Ascending aorta (tissue), 2 donors: ENCODE measurements around the gene FKBP8. TPM values are rescaled to one million over a fixed set of nuclear protein-coding genes. Genes with fewer than 3 reads are reported as not detected.
"Not testable (repeated sequence)": the region's sequence is repeated elsewhere in the genome, so short reads cannot be mapped to it uniquely, and the experiment has no call there.

Source experiments
- DNase-seq, 2 donors: peaks; one replicate each; pipeline ENCODE4 v3.0.0-alpha.2; 2019; ENCODE audit warnings: low spot score in 2 of 2
- H3K27ac ChIP-seq, 2 donors: fragments of 200-600 bp; sonication (generic); one replicate each; pipeline ENCODE4 v1.5.1; 2016 to 2017; ENCODE audit warnings: mild to moderate bottlenecking in 1 of 2
- H3K27me3 ChIP-seq: fragments of 200-600 bp; sonication (generic); one replicate; pipeline ENCODE4 v1.5.1; 2017
- H3K36me3 ChIP-seq, 2 donors: fragments of 200-600 bp; sonication (generic); one replicate each; pipeline ENCODE4 v1.5.1; 2016
- H3K4me1 ChIP-seq, 2 donors: fragments of 200-600 bp; sonication (generic); one replicate each; pipeline ENCODE4 v1.5.1; 2016 to 2017; ENCODE audit warnings: mild to moderate bottlenecking in 1 of 2
- H3K4me3 ChIP-seq, 2 donors: fragments of 200-600 bp; sonication (generic); one replicate each; pipeline ENCODE4 v1.5.1; 2016 to 2017; ENCODE audit warnings: mild to moderate bottlenecking in 1 of 2
- H3K9me3 ChIP-seq, 2 donors: fragments of 200-600 bp; sonication (generic); one replicate each; pipeline ENCODE4 v1.5.1; 2016
- intact Hi-C: fragments of 100-400 bp; cut with DNase I; formaldehyde crosslinking; loops from one replicate; pipeline ENCODE4 v1.15.1; 2023
- total RNA-seq: library from RNA; depleted of rRNA; stranded (reverse); fragments of >200 nt; gene quantifications from one replicate; pipeline ENCODE4 v1.1.0, GENCODE V29; 2016
- TF ChIP-seq, protein P1 (sequence below), 3 experiments: fragments of 200-600 bp in 2 of 3; fragments of 450-650 bp in 1 of 3; sonication (generic) in 2 of 3; IDR thresholded peaks; one replicate each; pipeline ENCODE4 v1.5.1; 2016 to 2019; ENCODE audit warnings: antibody characterized with exemption in 3 of 3, mild to moderate bottlenecking in 1 of 3, moderate library complexity in 1 of 3

Gene FKBP8
- total RNA-seq: 395 TPM

GRCh38 chr19:18542941-18543813 lies at the start of gene FKBP8:
TSS of gene FKBP8 (minus strand) at chr19:18543573. CDS start at chr19:18541970, 1,603 bp downstream.
- Histone ChIP-seq H3K4me3 (peak within 1 kb of the TSS; percentile 70 to 85), H3K9me3 (no peaks in the 10 kb centered on the region), H3K4me1 (peaks cover 4 to 10% of the 10 kb centered on the region in 2 donors), H3K27ac (peak within 1 kb of the TSS; percentile 87 to 88), H3K27me3 (no peaks in the 10 kb centered on the region), H3K36me3 (peaks cover 23 to 31% of the 10 kb centered on the region in 2 donors)
- peak; percentile 70 to 96 for DNase-seq
- TF ChIP-seq, protein P1, sequence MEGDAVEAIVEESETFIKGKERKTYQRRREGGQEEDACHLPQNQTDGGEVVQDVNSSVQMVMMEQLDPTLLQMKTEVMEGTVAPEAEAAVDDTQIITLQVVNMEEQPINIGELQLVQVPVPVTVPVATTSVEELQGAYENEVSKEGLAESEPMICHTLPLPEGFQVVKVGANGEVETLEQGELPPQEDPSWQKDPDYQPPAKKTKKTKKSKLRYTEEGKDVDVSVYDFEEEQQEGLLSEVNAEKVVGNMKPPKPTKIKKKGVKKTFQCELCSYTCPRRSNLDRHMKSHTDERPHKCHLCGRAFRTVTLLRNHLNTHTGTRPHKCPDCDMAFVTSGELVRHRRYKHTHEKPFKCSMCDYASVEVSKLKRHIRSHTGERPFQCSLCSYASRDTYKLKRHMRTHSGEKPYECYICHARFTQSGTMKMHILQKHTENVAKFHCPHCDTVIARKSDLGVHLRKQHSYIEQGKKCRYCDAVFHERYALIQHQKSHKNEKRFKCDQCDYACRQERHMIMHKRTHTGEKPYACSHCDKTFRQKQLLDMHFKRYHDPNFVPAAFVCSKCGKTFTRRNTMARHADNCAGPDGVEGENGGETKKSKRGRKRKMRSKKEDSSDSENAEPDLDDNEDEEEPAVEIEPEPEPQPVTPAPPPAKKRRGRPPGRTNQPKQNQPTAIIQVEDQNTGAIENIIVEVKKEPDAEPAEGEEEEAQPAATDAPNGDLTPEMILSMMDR (IDR thresholded peaks at IDR 0.05): no peak
- intact Hi-C loops: loop anchor here (1.0 to 2.0 kb wide), 3 partner anchors 14 to 28 kb away; partner anchors contain the start of genes ELL, KXD1 and UBA52

- not testable (repeated sequence) for DNase-seq, H3K27me3 ChIP-seq, H3K27ac ChIP-seq, H3K9me3 ChIP-seq, H3K4me3 ChIP-seq, H3K36me3 ChIP-seq
- intact Hi-C loops: loop anchor here (5.0 kb wide), 3 partner anchors 45 to 275 kb away; partner anchors contain the start of genes KLHL26 and UPF1
- peaks cover 12 to 24% of the 10 kb centered on the region in 2 donors for H3K4me1 ChIP-seq
Measured at GRCh38 chr19:18592732-18593131, 49.4 kb upstream of the FKBP8 start.

DNA sequence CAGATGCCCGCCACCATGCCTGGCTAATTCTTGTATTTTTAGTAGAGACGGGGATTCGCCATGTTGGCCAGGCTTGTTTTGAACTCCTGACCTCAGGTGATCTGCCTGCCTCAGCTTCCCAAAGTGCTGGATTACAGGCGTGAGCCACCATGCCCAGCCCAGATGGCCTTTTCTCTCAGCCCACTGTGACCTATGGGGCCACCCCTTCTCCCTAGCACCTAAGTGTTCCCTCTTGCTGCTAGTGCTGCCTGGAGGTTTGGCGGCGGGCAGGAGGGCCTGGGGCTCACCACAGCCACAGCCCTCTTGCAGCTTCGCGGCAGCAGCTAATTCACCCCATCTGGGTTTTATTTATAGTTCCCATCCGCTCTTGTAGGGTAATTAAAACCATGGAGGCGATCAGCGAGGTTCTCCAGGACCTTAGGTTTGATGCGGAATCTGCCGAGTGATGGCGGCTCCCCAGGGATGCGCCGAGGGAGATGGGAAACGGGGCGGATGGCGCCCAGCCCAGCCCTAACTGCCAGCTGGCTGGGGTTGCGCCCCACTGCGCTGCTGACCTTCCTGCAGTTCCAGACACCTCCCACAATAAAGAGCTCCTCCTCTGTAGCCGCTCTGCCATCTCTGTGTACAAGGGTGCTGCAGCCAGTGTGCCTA lies 48.5 kb upstream of the FKBP8 start:
- no peak overlapping the region for H3K27ac ChIP-seq

DNA sequence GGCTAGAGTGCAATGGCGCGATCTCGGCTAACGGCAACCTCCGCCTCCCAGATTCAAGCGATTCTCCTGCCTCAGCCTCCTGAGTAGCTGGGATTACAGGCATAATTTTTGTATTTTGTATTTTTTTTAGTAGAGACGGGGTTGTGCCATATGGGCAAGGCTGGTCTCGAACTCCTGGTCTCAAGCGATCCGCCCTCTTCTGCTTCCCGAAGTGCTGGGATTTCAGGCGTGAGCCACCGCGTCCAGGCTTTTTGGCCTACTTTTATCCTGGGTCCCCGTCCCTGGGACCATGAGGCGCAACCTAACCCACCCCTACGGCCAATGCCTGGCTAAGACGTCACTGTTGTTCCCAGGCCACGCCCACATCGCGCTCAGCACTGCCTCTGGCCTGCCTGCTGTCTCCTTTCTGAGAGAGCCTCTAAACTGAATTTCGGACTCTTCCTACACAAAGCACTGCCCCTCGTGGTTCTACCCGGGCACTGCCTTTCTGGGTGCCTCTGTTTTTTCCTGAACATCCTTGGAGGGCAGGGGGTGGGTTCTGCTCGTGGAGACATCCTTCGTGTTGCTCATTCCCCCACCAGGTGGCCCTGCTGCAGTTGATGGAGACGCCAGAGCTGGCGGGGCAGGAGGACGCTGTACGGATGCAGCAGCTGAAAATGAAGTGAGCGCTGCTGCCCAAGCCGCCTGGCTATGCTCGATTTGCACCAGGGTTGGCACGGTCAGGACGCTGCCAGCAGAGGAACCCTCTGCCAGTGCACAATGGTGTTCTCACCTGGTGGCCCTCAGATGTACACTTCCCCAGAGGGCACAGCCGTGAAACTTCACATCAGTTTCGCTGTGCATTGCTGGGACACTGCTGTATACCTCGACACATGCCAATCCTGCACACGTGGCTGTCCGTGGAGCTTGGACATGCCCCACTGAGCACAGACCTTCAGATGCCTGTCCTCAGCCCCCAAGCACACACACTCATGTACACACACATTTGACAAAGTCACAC lies 47.2 kb upstream of the FKBP8 start:
- no peak for DNase-seq
- H3K9me3 ChIP-seq: no peaks in the 10 kb centered on the region
- H3K27me3 ChIP-seq: no peaks in the 10 kb centered on the region
- peak overlapping the region in 1 of 2 donors; percentile 87 for H3K4me3 ChIP-seq
- peaks cover 12 to 24% of the 10 kb centered on the region in 2 donors for H3K4me1 ChIP-seq
- intact Hi-C loops: loop anchor here (5.0 kb wide), 3 partner anchors 47 to 277 kb away; partner anchors contain the start of genes KLHL26 and UPF1
- no peak overlapping the region for H3K27ac ChIP-seq
- H3K36me3 ChIP-seq: peaks cover 5 to 8% of the 10 kb centered on the region in 2 donors
- TF ChIP-seq, protein P1 (IDR thresholded peaks at IDR 0.05): no peak

More for the DNA sequence above, 48.5 kb upstream of the FKBP8 start:
- peaks cover 12 to 24% of the 10 kb centered on the region in 2 donors for H3K4me1 ChIP-seq
- H3K36me3 ChIP-seq: peaks cover 5 to 8% of the 10 kb centered on the region in 2 donors
- DNase-seq: no peak
- H3K9me3 ChIP-seq: no peaks in the 10 kb centered on the region
- TF ChIP-seq, protein P1 (IDR thresholded peaks at IDR 0.05): no peak
- no peaks in the 10 kb centered on the region for H3K27me3 ChIP-seq
- H3K4me3 ChIP-seq: no peak overlapping the region
- intact Hi-C loops: loop anchor here (5.0 kb wide), 3 partner anchors 45 to 275 kb away; partner anchors contain the start of genes KLHL26 and UPF1

DNA sequence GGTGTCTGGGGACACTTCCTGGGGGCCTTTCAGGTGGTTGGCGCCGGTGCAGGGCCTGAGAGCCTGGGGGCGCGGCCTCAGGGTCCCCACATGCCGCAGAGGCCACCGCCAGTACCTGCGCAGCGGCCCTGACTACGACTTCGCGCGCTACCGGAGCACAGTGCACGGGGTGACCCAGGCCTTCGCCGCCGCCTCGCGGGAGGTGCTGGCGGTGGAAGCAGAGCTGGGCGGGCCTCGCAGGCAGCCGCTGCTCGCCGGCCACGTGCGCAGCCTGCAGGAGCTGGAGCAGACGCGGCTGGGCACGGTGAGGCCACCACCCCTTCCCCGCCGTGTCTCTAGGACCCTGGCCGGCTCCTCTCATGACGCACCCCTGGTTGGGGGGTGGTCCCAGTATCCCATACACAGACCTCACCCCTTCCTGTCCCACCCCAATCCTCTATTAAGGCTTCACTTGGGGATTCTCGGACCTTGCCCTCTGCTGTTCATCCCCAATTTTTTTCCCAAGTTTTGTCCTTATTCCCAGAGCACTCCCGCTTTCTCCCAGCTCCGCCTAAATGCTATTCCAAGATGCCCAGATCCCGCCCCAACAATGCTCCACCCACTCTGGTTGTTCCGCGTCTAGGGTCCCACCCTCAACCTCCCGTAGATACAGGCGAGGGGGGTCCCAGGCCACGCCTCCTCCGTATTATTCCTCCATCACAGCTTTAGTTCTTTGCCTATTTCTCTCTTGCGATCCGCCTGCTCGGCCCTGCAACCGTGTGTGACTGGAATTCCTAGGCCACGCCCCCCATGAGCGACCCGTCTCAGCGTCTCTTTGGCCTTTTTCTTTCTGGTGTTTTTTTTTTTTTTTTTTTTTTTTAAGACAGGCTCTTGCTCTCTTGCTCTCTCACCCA lies 46.3 kb upstream of the FKBP8 start:
- Histone ChIP-seq H3K36me3 (peaks cover 5 to 8% of the 10 kb centered on the region in 2 donors), H3K27ac (peak overlapping the region; percentile 81), H3K4me3 (peak overlapping the region; percentile 83 to 87), H3K9me3 (no peaks in the 10 kb centered on the region), H3K4me1 (peaks cover 6 to 19% of the 10 kb centered on the region in 2 donors), H3K27me3 (no peaks in the 10 kb centered on the region)
- DNase-seq: peak in 1 of 2 donors; percentile 86
- intact Hi-C loops: loop anchor here (2.0 to 5.0 kb wide), 4 partner anchors 48 to 278 kb away; partner anchors contain the start of genes KLHL26 and UPF1
- TF ChIP-seq, protein P1 (IDR thresholded peaks at IDR 0.05): peak; percentile 7 to 46 (median 35)
